Activated T-cell treated with anti-CD3 and anti-CD28 coated beads, Interleukin-2, amount 50 U/mL, for 24 hours (primary cell): Measurements from ENCODE around the gene CCKAR.

Experiments used
- DNase-seq: peaks from one replicate; pipeline ENCODE4 v3.0.0-alpha.2; 2020
- H3K27ac Mint-ChIP-seq: 2 replicates; pipeline ENCODE4 v1.8.0; 2020; ENCODE audit warnings: mild to moderate bottlenecking, mixed read lengths
- H3K27me3 Mint-ChIP-seq: 2 replicates; pipeline ENCODE4 v1.8.0; 2020; ENCODE audit warnings: mixed read lengths
- H3K36me3 Mint-ChIP-seq: 2 replicates; pipeline ENCODE4 v1.8.0; 2020; ENCODE audit warnings: low read depth, mixed read lengths
- H3K4me1 Mint-ChIP-seq: 2 replicates; pipeline ENCODE4 v1.8.0; 2020; ENCODE audit warnings: low read depth, mixed read lengths
- H3K4me3 Mint-ChIP-seq: 2 replicates; pipeline ENCODE4 v1.8.0; 2020; ENCODE audit warnings: mild to moderate bottlenecking, moderate library complexity, mixed read lengths
- H3K9me3 Mint-ChIP-seq: 2 replicates; pipeline ENCODE4 v1.8.0; 2020; ENCODE audit warnings: mixed read lengths

Gene CCKAR

DNA sequence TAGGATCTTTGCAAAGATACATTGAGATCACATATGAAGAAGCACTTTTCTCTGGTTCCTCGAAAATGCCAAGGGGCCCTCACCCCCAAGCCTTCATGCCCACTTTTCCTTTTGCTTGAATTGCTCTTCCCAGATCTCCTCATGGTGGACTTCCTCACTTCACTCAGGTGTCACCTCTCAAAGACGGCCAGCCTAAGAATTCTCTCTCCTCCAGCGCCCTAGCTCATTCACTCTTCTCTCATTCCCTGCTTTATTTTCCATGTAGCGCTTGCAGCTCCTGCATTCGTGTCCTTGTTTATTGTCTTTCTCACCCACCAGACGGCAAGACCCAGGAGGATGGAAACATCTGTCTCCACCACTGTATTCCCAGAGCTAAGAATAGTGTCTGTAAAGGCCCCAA is 32.9 kb downstream of the CCKAR start:
- Mint-ChIP-seq H3K4me1 (peaks cover 9% of the 10 kb centered on the region), H3K4me3 (no peak overlapping the region), H3K9me3 (peaks cover 2% of the 10 kb centered on the region), H3K27me3 (peaks cover 3% of the 10 kb centered on the region), H3K36me3 (no peaks in the 10 kb centered on the region), H3K27ac (no peak overlapping the region)
- no peak for DNase-seq

DNA sequence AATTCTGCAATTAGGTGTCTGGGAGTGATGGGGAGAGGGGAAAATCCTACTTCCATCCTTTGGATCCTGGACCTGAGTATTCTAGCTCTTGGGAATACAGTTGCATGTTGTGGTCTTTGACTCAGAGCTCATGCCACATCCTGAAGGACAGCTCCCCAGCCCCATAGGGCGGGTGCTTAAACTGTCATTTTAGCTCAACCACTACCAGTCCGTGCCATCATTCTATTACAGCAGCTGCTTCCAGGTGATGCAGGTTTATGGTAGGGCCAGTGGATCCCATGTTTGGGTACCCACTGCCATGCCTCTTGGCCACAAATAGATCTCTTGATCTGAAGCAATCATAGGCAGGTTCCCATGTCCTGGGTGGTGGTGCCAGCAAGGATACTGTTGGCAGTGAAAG is 34.7 kb downstream of the CCKAR start:
- Mint-ChIP-seq H3K4me3 (no peak overlapping the region), H3K4me1 (peaks cover 9% of the 10 kb centered on the region), H3K27me3 (peaks cover 3% of the 10 kb centered on the region), H3K27ac (no peak overlapping the region), H3K9me3 (peaks cover 2% of the 10 kb centered on the region), H3K36me3 (no peaks in the 10 kb centered on the region)
- no peak for DNase-seq

- no peaks in the 10 kb centered on the region for H3K36me3 Mint-ChIP-seq
- DNase-seq: no peak
- no peak overlapping the region for H3K4me3 Mint-ChIP-seq
- H3K27me3 Mint-ChIP-seq: peaks cover 3% of the 10 kb centered on the region
- H3K27ac Mint-ChIP-seq: no peak overlapping the region
- peaks cover 9% of the 10 kb centered on the region for H3K4me1 Mint-ChIP-seq
- peaks cover 2% of the 10 kb centered on the region for H3K9me3 Mint-ChIP-seq
These were observed 35.3 kb downstream of the CCKAR start for GRCh38 chr4:26454961-26455360.

GRCh38 chr4:26452565-26453531 is 37.4 kb downstream of the CCKAR start:
- H3K27ac Mint-ChIP-seq: no peak overlapping the region
- H3K27me3 Mint-ChIP-seq: no peaks in the 10 kb centered on the region
- peaks cover 2% of the 10 kb centered on the region for H3K9me3 Mint-ChIP-seq
- no peak overlapping the region for H3K4me3 Mint-ChIP-seq
- no peak for DNase-seq
- H3K36me3 Mint-ChIP-seq: no peaks in the 10 kb centered on the region
- H3K4me1 Mint-ChIP-seq: no peaks in the 10 kb centered on the region

DNA sequence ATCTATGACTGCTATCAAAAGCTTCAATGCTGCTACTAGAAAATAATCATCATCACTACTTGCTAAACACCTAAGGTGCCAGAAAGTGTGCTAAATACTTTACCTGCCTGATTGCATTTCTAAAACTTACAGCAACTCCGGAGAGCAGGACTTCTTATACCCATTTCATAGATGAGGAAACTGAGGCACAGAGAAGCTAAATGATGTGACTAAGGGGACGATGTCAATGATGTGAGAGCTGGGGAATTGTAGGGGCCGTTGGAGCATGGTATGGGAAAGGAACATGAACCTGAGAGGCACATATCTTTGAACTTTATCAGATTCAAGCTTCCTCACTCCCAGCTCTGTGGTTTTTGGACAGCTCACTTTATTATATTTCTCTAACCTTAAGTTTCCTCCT is 38.7 kb downstream of the CCKAR start:
- Mint-ChIP-seq H3K4me3 (no peak overlapping the region), H3K9me3 (peaks cover 2% of the 10 kb centered on the region), H3K4me1 (no peaks in the 10 kb centered on the region), H3K27ac (no peak overlapping the region), H3K27me3 (no peaks in the 10 kb centered on the region), H3K36me3 (no peaks in the 10 kb centered on the region)
- no peak for DNase-seq

DNA sequence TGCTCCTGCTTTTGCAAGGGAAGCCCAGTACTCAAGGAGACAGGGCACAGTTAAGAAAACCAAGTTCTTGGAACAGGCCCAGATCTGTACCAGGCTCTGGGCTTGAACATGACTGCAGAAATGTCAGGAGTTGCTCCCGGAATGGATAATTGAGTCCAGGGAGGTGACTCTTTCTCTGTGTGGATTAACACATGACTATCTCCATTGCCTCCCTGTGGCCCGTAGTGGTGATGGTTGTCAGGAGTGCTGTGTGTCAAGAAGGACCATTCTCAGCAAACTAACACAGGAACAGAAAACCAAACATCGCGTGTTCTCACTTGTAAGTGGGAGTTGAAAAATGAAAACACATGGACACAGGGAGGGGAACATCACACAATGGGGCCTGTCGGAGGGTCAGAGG is 39.9 kb downstream of the CCKAR start:
- Mint-ChIP-seq H3K9me3 (peaks cover 2% of the 10 kb centered on the region), H3K27ac (peak overlapping the region; percentile 41), H3K4me3 (no peak overlapping the region), H3K27me3 (no peaks in the 10 kb centered on the region), H3K36me3 (no peaks in the 10 kb centered on the region), H3K4me1 (no peaks in the 10 kb centered on the region)
- no peak for DNase-seq

- Mint-ChIP-seq H3K36me3 (peaks cover 9% of the 10 kb centered on the region), H3K9me3 (peaks cover 7% of the 10 kb centered on the region), H3K4me3 (no peak overlapping the region), H3K27ac (no peak overlapping the region), H3K27me3 (peaks cover 3% of the 10 kb centered on the region), H3K4me1 (no peaks in the 10 kb centered on the region)
- no peak for DNase-seq
These were observed 42.9 kb downstream of the CCKAR start for GRCh38 chr4:26447378-26447777.

DNA sequence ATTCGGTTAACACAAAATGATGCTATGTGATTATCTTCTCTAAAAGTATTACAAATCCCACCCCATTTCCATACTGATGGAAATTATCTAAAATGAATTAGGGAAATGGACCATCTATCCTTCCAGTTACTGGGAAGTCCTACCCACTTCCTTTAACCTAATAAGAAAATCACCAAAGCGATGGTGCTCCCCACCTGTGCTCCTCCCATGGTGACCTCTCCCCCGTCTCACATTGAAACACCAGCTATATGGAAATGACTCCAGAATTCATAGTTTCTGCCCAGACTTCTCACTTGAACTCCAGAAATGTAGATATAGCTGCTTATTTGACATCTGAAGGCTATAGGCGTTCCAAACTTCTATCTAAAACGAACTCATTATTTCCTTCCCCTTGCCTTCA is 48.5 kb downstream of the CCKAR start:
- peaks cover 7% of the 10 kb centered on the region for H3K9me3 Mint-ChIP-seq
- no peak overlapping the region for H3K27ac Mint-ChIP-seq
- no peak overlapping the region for H3K4me3 Mint-ChIP-seq
- peaks cover 3% of the 10 kb centered on the region for H3K27me3 Mint-ChIP-seq
- peaks cover 31% of the 10 kb centered on the region for H3K36me3 Mint-ChIP-seq
- no peaks in the 10 kb centered on the region for H3K4me1 Mint-ChIP-seq
- no peak for DNase-seq

DNA sequence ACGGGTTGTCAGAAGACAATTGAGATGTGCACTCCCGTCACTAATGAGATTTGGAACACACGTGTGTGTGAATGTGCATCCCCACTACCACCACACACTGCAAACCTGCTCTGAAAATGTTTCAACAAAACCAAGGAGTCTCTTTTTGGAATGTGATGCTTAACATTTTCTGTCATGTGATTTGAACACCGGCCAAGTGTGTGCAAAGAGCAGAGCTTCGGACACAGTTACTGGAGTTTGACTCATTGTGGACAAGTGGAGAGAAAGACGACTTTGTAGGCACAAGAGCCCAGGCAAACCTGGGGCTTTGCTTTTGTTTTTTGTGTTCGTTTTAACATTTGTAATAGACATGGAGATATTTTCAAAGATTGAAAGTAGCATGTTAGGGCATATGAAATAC is 49.2 kb downstream of the CCKAR start:
- no peaks in the 10 kb centered on the region for H3K4me1 Mint-ChIP-seq
- H3K27me3 Mint-ChIP-seq: peaks cover 3% of the 10 kb centered on the region
- peaks cover 7% of the 10 kb centered on the region for H3K9me3 Mint-ChIP-seq
- H3K4me3 Mint-ChIP-seq: no peak overlapping the region
- peaks cover 37% of the 10 kb centered on the region for H3K36me3 Mint-ChIP-seq
- DNase-seq: no peak
- no peak overlapping the region for H3K27ac Mint-ChIP-seq

- H3K27me3 Mint-ChIP-seq: no peaks in the 10 kb centered on the region
- H3K4me1 Mint-ChIP-seq: no peaks in the 10 kb centered on the region
- peaks cover 96% of the 10 kb centered on the region for H3K36me3 Mint-ChIP-seq
- DNase-seq: no peak
- no peak overlapping the region for H3K4me3 Mint-ChIP-seq
- H3K27ac Mint-ChIP-seq: peak overlapping the region; percentile 22
- no peaks in the 10 kb centered on the region for H3K9me3 Mint-ChIP-seq
These were observed 56.1 kb downstream of the CCKAR start for GRCh38 chr4:26434030-26434639.

GRCh38 chr4:26433556-26433955 is 56.7 kb downstream of the CCKAR start:
- DNase-seq: no peak
- Mint-ChIP-seq H3K27me3 (no peaks in the 10 kb centered on the region), H3K36me3 (peaks cover 98% of the 10 kb centered on the region), H3K4me1 (no peaks in the 10 kb centered on the region), H3K4me3 (no peak overlapping the region), H3K27ac (peak overlapping the region; percentile 4), H3K9me3 (no peaks in the 10 kb centered on the region)

GRCh38 chr4:26432419-26432818 is 57.9 kb downstream of the CCKAR start:
- Mint-ChIP-seq H3K27me3 (no peaks in the 10 kb centered on the region), H3K9me3 (no peaks in the 10 kb centered on the region), H3K4me3 (no peak overlapping the region), H3K36me3 (peaks cover 97% of the 10 kb centered on the region), H3K27ac (no peak overlapping the region), H3K4me1 (no peaks in the 10 kb centered on the region)
- no peak for DNase-seq

- no peak overlapping the region for H3K4me3 Mint-ChIP-seq
- DNase-seq: no peak
- H3K27me3 Mint-ChIP-seq: no peaks in the 10 kb centered on the region
- no peaks in the 10 kb centered on the region for H3K9me3 Mint-ChIP-seq
- peaks cover 2% of the 10 kb centered on the region for H3K4me1 Mint-ChIP-seq
- H3K27ac Mint-ChIP-seq: no peak overlapping the region
- H3K36me3 Mint-ChIP-seq: peaks cover 97% of the 10 kb centered on the region
These were observed 58.7 kb downstream of the CCKAR start for GRCh38 chr4:26431461-26432180.
